OCI-LY7 (cell line): ENCODE results near the gene L3MBTL3. TPM values are rescaled to one million over a fixed set of nuclear protein-coding genes. Genes with fewer than 3 reads are reported as not detected.

ENCODE experiments used
- BruUV-seq: library from RNA; stranded (reverse); fragments of 400-500 nt; replicated peaks from 2 replicates; lab custom pipeline; 2021; lab: Mats Ljungman, UMichigan
- CTCF ChIA-PET: fragments of 300-600 bp; sonication (Branson Sonifier 250); formaldehyde crosslinking; loops from one replicate; lab custom pipeline; 2022; ENCODE audit warnings: antibody characterized with exemption; ENCODE audit not compliant: unreplicated experiment; lab: Charles Lee
- POLR2A ChIA-PET: fragments of 300-600 bp; sonication (Branson Sonifier 250); formaldehyde crosslinking; loops from one replicate; lab custom pipeline; 2022; ENCODE audit warnings: antibody characterized with exemption; lab: Charles Lee
- DNase-seq: peaks from one replicate; pipeline ENCODE4 v3.0.0-alpha.2; 2015; ENCODE audit warnings: low spot score
- H2AFZ ChIP-seq: fragments of 200-600 bp; sonication (generic), shearing (Covaris generic); 2 replicates; pipeline ENCODE4 v1.6.1; 2014; ENCODE audit warnings: mild to moderate bottlenecking, antibody characterized with exemption, low read length, moderate library complexity
- H3K27ac ChIP-seq: fragments of 200-600 bp; sonication (generic); 2 replicates; pipeline ENCODE4 v1.5.1; 2014; ENCODE audit warnings: mixed run types, low read depth, mild to moderate bottlenecking, moderate library complexity, low read length, inconsistent platforms; ENCODE audit not compliant: poor library complexity, severe bottlenecking
- H3K36me3 ChIP-seq: fragments of 200-600 bp; sonication (generic); 2 replicates; pipeline ENCODE4 v1.6.1; 2014; ENCODE audit warnings: mild to moderate bottlenecking, antibody characterized with exemption, low read length, moderate library complexity, mixed read lengths; ENCODE audit not compliant: insufficient read depth
- H3K4me1 ChIP-seq: fragments of 200-600 bp; sonication (generic); 2 replicates; pipeline ENCODE4 v1.5.1; 2014; ENCODE audit warnings: mild to moderate bottlenecking, low read length; ENCODE audit not compliant: insufficient read depth, poor library complexity, severe bottlenecking
- H3K4me2 ChIP-seq: fragments of 200-600 bp; sonication (generic); 2 replicates; pipeline ENCODE4 v1.6.1; 2014; ENCODE audit warnings: mild to moderate bottlenecking, low read length
- H3K4me3 ChIP-seq: fragments of 200-600 bp; sonication (generic); 2 replicates; pipeline ENCODE4 v1.5.1; 2014; ENCODE audit warnings: mild to moderate bottlenecking, low read depth, low read length; ENCODE audit not compliant: poor library complexity, severe bottlenecking
- H3K79me2 ChIP-seq: fragments of 200-600 bp; sonication (generic); 2 replicates; pipeline ENCODE4 v1.6.1; 2016; ENCODE audit warnings: low read depth, mild to moderate bottlenecking, low read length, moderate library complexity, mixed read lengths; ENCODE audit not compliant: insufficient read depth
- H3K9me2 ChIP-seq: fragments of 200-600 bp; sonication (generic); 2 replicates; pipeline ENCODE4 v1.6.1; 2016; ENCODE audit warnings: mild to moderate bottlenecking, low read length, mixed read lengths; ENCODE audit not compliant: insufficient read depth
- H3K9me3 ChIP-seq: fragments of 200-600 bp; sonication (generic); 2 replicates; pipeline ENCODE4 v1.6.1; 2014; ENCODE audit warnings: mild to moderate bottlenecking, mixed run types, low read length, mixed read lengths
- H4K20me1 ChIP-seq: fragments of 200-600 bp; sonication (generic); 2 replicates; pipeline ENCODE4 v1.6.1; 2014; ENCODE audit warnings: mild to moderate bottlenecking, antibody characterized with exemption, low read length, moderate library complexity, mixed read lengths; ENCODE audit not compliant: insufficient read depth
- CTCF ChIP-seq: fragments of 200-600 bp; sonication (generic); conservative IDR thresholded peaks from 2 replicates; pipeline ENCODE4 v1.5.1; 2014; ENCODE audit warnings: mild to moderate bottlenecking, antibody characterized with exemption, low read length, moderate library complexity, mixed read lengths
- EZH2phosphoT487 ChIP-seq: fragments of 200-600 bp; sonication (generic); IDR thresholded peaks from 2 replicates; pipeline ENCODE4 v1.6.1; 2018; ENCODE audit warnings: low read depth, borderline replicate concordance, mild to moderate bottlenecking, mixed run types, antibody characterized with exemption, low read length, moderate library complexity, mixed read lengths
- intact Hi-C: fragments of 100-400 bp; cut with micrococcal nuclease; formaldehyde crosslinking; loops from one replicate; pipeline ENCODE4 v1.10.0; 2022; ENCODE audit not compliant: unreplicated experiment
- total RNA-seq, 2 experiments: library from RNA; depleted of rRNA in 1 of 2; stranded (reverse); fragments of >200 nt in 1 of 2; shearing (Covaris generic) in 1 of 2; gene quantifications; 2 replicates each; pipeline ENCODE4 v1.2.3, GENCODE V29; 2014 to 2022

The L3MBTL3 gene
- total RNA-seq, 2 experiments from 2014 or later = 7.9 to 11.0 TPM

GRCh38 chr6:130183271-130184222, 165.2 kb downstream of the L3MBTL3 start:
- Histone ChIP-seq H3K4me2 (no peak overlapping the region), H3K9me3 (no peaks in the 10 kb centered on the region), H3K4me3 (no peak overlapping the region), H3K36me3 (no peaks in the 10 kb centered on the region), H3K79me2 (no peaks in the 10 kb centered on the region), H3K27ac (no peak overlapping the region), H3K4me1 (no peaks in the 10 kb centered on the region), H2AFZ (no peak overlapping the region), H4K20me1 (no peaks in the 10 kb centered on the region), H3K9me2 (no peaks in the 10 kb centered on the region)
- DNase-seq = no peak
- BruUV-seq = no TSS peak
- ChIA-PET POLR2A (interaction anchor here (0.7 kb wide), 2 partner anchors 32 to 36 kb away, joined by 3 to 4 read pairs; no protein-coding TSS in a partner anchor), CTCF (no interaction called here)
- TF ChIP-seq EZH2phosphoT487 (no peak), CTCF (no peak)
- intact Hi-C loops = no loop called here

- no TSS peak for BruUV-seq
These were observed 167.3 kb downstream of the L3MBTL3 start for GRCh38 chr6:130185658-130186057.

More at GRCh38 chr6:130185658-130186057, 167.3 kb downstream of the L3MBTL3 start:
- POLR2A ChIA-PET = interaction anchor here (0.6 kb wide), 1 partner anchor 72 kb away, joined by 4 read pairs; no protein-coding TSS in a partner anchor
- no peak overlapping the region for H3K27ac ChIP-seq
- H4K20me1 ChIP-seq = no peaks in the 10 kb centered on the region
- H2AFZ ChIP-seq = no peak overlapping the region
- intact Hi-C loops = no loop called here
- H3K4me2 ChIP-seq = no peak overlapping the region
- no peaks in the 10 kb centered on the region for H3K36me3 ChIP-seq
- no peaks in the 10 kb centered on the region for H3K9me3 ChIP-seq
- no peaks in the 10 kb centered on the region for H3K9me2 ChIP-seq
- no peak overlapping the region for H3K4me3 ChIP-seq
- no peaks in the 10 kb centered on the region for H3K79me2 ChIP-seq
- no peaks in the 10 kb centered on the region for H3K4me1 ChIP-seq
- DNase-seq = no peak
- TF ChIP-seq CTCF (no peak), EZH2phosphoT487 (no peak)
- CTCF ChIA-PET = interaction anchor here (0.9 kb wide), 1 partner anchor 12 kb away, joined by 4 read pairs; no protein-coding TSS in a partner anchor
